MM.1S (cell line): ENCODE data around the gene AK8.

Experiments used
- DNase-seq: peaks from one replicate; pipeline ENCODE4 v3.0.0-alpha.2; 2015
- H2AFZ ChIP-seq: fragments of 300-600 bp; sonication (generic); 2 replicates; pipeline ENCODE4 v1.6.0; 2016; ENCODE audit warnings: antibody characterized with exemption, low read length
- H3F3A ChIP-seq: fragments of 300-600 bp; sonication (generic); 2 replicates; pipeline ENCODE4 v1.6.1; 2016; ENCODE audit warnings: mild to moderate bottlenecking, antibody characterized with exemption, low read length, moderate library complexity, mixed read lengths; ENCODE audit not compliant: insufficient read depth
- H3K27ac ChIP-seq: fragments of 300-600 bp; sonication (generic); 2 replicates; pipeline ENCODE4 v1.5.1; 2016; ENCODE audit warnings: mild to moderate bottlenecking, low read length
- H3K27me3 ChIP-seq: fragments of 300-600 bp; sonication (generic); replicated peaks from 2 replicates; pipeline ENCODE4 v1.6.0; 2016; ENCODE audit warnings: low read length; ENCODE audit not compliant: insufficient read depth
- H3K36me3 ChIP-seq: fragments of 300-600 bp; sonication (generic); replicated peaks from 2 replicates; pipeline ENCODE4 v1.6.1; 2016; ENCODE audit warnings: mild to moderate bottlenecking, low read length, mixed read lengths; ENCODE audit not compliant: insufficient read depth
- H3K4me1 ChIP-seq: fragments of 300-600 bp; sonication (generic); 2 replicates; pipeline ENCODE4 v1.6.1; 2016; ENCODE audit warnings: low read length, mixed read lengths
- H3K4me2 ChIP-seq: fragments of 300-600 bp; sonication (generic); 2 replicates; pipeline ENCODE4 v1.6.0; 2016; ENCODE audit warnings: low read depth, low read length
- H3K4me3 ChIP-seq: fragments of 300-600 bp; sonication (generic); 2 replicates; pipeline ENCODE4 v1.5.1; 2016; ENCODE audit warnings: low read length, mixed read lengths
- H3K79me2 ChIP-seq: fragments of 300-600 bp; sonication (generic); 2 replicates; pipeline ENCODE4 v1.6.1; 2016; ENCODE audit warnings: mixed run types, low read length, mixed read lengths
- H3K9ac ChIP-seq: fragments of 300-600 bp; sonication (generic); 2 replicates; pipeline ENCODE4 v1.6.1; 2016; ENCODE audit warnings: low read length, mixed read lengths
- H3K9me2 ChIP-seq: fragments of 300-600 bp; sonication (generic); replicated peaks from 2 replicates; pipeline ENCODE4 v1.6.1; 2016; ENCODE audit warnings: mild to moderate bottlenecking, low read length, mixed read lengths; ENCODE audit not compliant: insufficient read depth
- H3K9me3 ChIP-seq: fragments of 300-600 bp; sonication (generic); replicated peaks from 2 replicates; pipeline ENCODE4 v1.6.1; 2016; ENCODE audit warnings: mild to moderate bottlenecking, low read length, mixed read lengths; ENCODE audit not compliant: insufficient read depth
- H4K20me1 ChIP-seq: fragments of 300-600 bp; sonication (generic); 2 replicates; pipeline ENCODE4 v1.6.1; 2016; ENCODE audit warnings: mild to moderate bottlenecking, low read length, moderate library complexity, mixed read lengths; ENCODE audit not compliant: insufficient read depth
- EZH2 ChIP-seq: fragments of 300-600 bp; sonication (generic); optimal IDR thresholded peaks from 2 replicates; pipeline ENCODE3; 2017; ENCODE audit warnings: low read depth, mild to moderate bottlenecking, antibody characterized with exemption, low read length, mixed read lengths
- EZH2phosphoT487 ChIP-seq: fragments of 300-600 bp; sonication (generic); IDR thresholded peaks from 2 replicates; pipeline ENCODE4 v1.6.1; 2018; ENCODE audit warnings: antibody characterized with exemption, low read length
- TF ChIP-seq, protein P1 (sequence below): fragments of 300-600 bp; sonication (generic); IDR thresholded peaks from 2 replicates; pipeline ENCODE4 v1.5.1; 2016; ENCODE audit warnings: antibody characterized with exemption, low read length, mixed read lengths

The AK8 gene

DNA sequence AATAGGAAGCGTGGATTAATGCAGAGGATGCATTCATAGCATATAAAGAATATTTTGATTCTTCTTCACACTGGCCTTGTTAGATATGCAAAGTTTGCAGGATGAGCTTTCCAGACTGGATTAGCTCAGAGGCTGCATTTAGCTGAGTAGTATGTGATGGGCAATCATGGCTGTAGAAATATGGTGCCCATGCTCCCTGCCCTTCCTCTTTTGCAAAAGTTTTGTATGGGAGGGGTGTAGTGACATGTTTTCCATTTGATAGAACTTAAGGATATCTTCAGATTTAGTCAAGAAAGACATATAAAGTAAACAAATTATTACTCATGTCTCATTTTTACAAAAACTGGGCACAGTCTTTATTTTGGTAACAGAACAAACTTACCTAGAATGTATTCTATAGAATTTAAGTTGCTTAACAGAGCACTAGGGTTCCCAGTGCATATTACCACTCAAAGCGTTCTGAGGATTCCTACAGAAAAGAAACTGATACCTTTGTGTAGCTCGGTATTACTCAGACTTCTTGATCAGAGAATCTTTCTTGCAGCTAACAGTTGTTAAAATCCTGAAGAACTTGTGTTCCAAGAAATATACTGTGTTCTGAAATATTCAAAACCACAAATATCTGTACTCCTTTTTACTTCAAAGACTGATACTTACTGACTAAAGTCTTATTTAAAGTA is 198.0 kb downstream of the AK8 start:
- no peak overlapping the region for H3K9ac ChIP-seq
- TF ChIP-seq EZH2phosphoT487: no peak
- TF ChIP-seq, protein P1, sequence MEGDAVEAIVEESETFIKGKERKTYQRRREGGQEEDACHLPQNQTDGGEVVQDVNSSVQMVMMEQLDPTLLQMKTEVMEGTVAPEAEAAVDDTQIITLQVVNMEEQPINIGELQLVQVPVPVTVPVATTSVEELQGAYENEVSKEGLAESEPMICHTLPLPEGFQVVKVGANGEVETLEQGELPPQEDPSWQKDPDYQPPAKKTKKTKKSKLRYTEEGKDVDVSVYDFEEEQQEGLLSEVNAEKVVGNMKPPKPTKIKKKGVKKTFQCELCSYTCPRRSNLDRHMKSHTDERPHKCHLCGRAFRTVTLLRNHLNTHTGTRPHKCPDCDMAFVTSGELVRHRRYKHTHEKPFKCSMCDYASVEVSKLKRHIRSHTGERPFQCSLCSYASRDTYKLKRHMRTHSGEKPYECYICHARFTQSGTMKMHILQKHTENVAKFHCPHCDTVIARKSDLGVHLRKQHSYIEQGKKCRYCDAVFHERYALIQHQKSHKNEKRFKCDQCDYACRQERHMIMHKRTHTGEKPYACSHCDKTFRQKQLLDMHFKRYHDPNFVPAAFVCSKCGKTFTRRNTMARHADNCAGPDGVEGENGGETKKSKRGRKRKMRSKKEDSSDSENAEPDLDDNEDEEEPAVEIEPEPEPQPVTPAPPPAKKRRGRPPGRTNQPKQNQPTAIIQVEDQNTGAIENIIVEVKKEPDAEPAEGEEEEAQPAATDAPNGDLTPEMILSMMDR: no peak
- no peak for TF ChIP-seq EZH2
- H3K4me1 ChIP-seq: no peaks in the 10 kb centered on the region
- H3K27ac ChIP-seq: no peak overlapping the region
- H3K4me2 ChIP-seq: no peak overlapping the region
- no peaks in the 10 kb centered on the region for H3K27me3 ChIP-seq
- H3F3A ChIP-seq: no peaks in the 10 kb centered on the region
- peaks cover 80% of the 10 kb centered on the region for H3K79me2 ChIP-seq
- peaks cover 3% of the 10 kb centered on the region for H4K20me1 ChIP-seq
- no peak overlapping the region for H3K4me3 ChIP-seq
- H3K9me3 ChIP-seq: no peaks in the 10 kb centered on the region
- H3K9me2 ChIP-seq: no peaks in the 10 kb centered on the region
- DNase-seq: no peak
- no peak overlapping the region for H2AFZ ChIP-seq
- peaks cover 8% of the 10 kb centered on the region; the same call in 1 of the 2 replicates for H3K36me3 ChIP-seq

DNA sequence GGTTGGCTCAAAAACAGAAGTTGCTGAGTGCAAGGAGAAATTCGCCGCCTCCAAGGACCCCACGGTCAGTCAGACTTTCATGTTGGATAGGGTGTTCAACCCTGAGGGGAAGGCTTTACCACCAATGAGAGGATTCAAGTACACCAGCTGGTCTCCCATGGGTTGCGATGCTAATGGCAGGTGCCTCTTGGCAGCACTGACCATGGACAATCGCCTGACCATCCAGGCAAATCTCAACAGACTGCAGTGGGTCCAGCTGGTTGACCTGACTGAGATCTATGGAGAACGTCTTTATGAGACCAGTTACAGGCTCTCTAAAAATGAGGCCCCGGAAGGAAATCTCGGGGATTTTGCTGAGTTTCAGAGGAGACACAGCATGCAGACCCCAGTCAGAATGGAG is 200.1 kb downstream of the AK8 start:
- TF ChIP-seq EZH2: no peak
- TF ChIP-seq, protein P1: no peak
- TF ChIP-seq EZH2phosphoT487: no peak
- Histone ChIP-seq H3F3A (no peaks in the 10 kb centered on the region), H4K20me1 (peaks cover 15% of the 10 kb centered on the region), H2AFZ (no peak overlapping the region), H3K4me3 (no peak overlapping the region), H3K79me2 (peaks cover 93% of the 10 kb centered on the region), H3K9me2 (no peaks in the 10 kb centered on the region), H3K4me2 (no peak overlapping the region), H3K9ac (no peak overlapping the region), H3K36me3 (peaks cover 8% of the 10 kb centered on the region; the same call in 1 of the 2 replicates), H3K27ac (no peak overlapping the region), H3K9me3 (no peaks in the 10 kb centered on the region), H3K27me3 (no peaks in the 10 kb centered on the region), H3K4me1 (no peaks in the 10 kb centered on the region)
- no peak for DNase-seq
